Islet of Langerhans (tissue), 1 donor: ENCODE results near the gene KRT10.
"Not testable (repeated sequence)": the region's sequence is repeated elsewhere in the genome, so short reads cannot be mapped to it uniquely, and the experiment has no call there.

Experiments
- FAIRE-seq: peaks from one replicate; lab custom pipeline; 2011; peaks lifted over from hg19 to GRCh38; lab: Jason Lieb, UNC

KRT10 gene

DNA sequence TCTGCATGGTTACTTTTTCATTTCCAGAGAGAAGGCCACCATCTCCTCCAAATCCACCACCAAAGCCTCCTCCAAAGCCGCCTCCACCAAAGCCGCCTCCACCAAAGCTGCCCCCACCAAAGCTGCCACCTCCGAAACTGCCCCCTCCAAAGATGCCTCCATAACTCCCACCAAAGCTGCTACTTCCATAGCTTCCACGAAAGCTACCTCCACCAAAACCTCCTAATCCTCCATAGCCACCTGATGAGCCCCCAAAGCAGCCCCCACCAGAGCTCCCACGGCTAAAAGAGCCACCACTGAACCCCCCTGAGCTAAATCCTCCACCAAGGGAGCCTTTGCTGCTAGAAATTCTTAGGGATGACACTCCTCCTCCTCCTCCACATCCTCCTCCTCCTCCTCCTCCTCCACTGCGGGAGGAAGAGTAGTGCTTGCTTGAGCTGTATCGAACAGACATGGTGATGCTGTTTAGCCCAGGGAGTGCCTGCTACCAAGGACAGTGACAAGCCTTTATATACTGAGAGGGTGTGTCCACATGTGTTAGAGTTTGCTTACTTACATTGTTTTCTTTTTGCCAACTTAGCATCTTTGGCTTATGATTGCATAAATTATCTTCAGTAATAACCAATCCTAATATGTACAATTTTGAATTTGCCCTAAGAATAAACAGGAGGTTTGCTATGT, at the start of gene KRT10:
Gene KRT10 (minus strand): TSS at position 483 of the 681 bp plus-strand sequence. CDS start 29 bp downstream, at position 454.
- no peak for FAIRE-seq

- FAIRE-seq = no peak
These were observed 48.9 kb upstream of the KRT10 start for GRCh38 chr17:40871316-40871715.

- no peak for FAIRE-seq
These were observed 47.7 kb upstream of the KRT10 start for GRCh38 chr17:40870136-40870535.

- FAIRE-seq = no peak
These were observed 44.4 kb upstream of the KRT10 start, which contains the start of gene KRT12 for GRCh38 chr17:40866838-40867237. KRT12 (minus strand) TSS chr17:40867223; CDS start chr17:40867186, 37 bp downstream.

DNA sequence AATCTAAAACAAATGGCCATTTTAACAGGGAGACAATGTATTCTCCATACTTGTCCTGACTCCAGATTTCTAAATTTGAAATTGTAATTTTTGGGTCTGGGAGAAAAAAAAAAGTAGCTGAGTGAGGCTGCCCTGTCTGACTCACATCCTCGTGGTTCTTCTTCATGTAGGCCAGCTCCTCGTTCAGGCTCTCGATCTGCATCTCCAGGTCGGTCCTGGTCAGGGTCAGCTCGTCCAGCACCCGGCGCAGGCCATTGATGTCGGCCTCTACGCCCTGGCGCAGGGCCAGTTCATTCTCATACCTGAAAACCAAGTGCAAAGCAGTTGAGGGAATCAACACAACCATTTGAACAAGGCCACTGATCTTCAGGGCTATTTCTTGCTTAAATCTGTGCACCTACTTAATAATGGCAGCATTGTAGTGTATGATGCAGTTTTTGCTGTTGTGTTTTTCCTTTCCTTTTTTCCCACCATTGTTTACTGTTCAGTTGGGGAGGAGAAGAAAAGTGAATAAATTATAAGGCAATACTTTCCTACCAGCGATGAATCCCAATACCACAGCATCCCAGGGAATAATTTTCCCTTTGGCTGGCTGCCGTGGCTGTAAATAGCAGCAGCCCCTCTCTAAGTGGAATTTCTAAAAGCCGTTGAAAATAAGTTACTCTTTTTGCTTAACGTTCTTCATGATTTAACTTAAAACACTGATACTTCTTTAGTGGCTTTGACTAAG, 42.4 kb upstream of the KRT10 start:
- no peak for FAIRE-seq

DNA sequence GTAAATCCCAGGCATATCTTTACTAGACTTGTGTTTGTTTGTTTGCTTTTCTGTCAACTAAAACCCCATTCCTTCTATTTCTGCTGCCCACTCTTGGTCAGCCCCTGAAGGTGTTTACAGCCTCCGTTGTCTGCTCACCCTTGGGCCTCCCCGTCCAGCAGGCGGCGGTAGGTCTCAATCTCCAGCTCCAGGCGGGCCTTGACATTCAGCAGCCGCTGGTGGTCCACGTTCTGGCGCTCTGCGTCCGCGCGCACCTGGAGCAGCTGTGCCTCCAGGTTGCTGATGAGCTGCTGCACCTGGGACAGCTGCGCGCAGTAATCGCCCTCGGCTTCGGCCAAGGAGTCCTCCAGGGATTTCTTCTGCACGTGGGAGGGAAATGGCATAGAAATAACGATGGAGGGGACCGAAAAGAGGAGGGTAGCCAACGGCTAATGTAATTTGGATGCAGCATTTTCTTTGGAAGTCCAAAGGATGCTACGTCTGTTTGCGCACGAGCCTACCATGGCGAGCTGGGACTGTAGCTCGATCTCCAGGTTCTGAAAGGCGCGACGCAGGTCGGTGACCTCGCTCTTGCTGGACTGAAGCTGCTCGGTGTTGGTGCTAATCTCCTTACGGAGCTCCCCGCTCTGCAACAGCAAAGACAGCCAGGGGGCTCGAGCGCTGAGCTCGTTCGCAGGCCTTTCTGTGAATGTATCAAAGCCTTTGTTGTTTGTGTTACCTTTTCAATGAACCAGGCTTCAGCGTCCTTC, 40.7 kb upstream of the KRT10 start:
- no peak for FAIRE-seq

GRCh38 chr17:40859536-40859935, 37.1 kb upstream of the KRT10 start:
- no peak for FAIRE-seq

DNA sequence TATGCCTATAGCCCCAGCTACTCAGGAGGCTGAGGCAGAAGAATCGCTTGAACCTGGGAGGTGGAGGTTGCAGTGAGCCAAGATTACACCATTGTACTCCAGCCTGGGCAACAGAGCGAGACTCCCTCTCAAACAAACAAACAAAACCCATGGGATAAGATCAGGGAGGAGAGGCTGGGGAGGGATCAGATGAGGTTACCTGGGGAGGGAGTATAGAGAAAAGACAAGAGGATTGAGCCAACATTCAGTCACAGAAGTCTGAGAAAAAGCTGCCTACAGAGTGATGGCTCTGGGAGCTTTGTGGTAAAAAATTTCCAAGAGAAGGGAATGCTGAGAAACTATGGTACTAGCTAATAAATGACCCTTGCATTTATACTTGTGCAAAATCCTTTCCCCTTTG, 36.3 kb upstream of the KRT10 start:
- not testable (repeated sequence) for FAIRE-seq

DNA sequence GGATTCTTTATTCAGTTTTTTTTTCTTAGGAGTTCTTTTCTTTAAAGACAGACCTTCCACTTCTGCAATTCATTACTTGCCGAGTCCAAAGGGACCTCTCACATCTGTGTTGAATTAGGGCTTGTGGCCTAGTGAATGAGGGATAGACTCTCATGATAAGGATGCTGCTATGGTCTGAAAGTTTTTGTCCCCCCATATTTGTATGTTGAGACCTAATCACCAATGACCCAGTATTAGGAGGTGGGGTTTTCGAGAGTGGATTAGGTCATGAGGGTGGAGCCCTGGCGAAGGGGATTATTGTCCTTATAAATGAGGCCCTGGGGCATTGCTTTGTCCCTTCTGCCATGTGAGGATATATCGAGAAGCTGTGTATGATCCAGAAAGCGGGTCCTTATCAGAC, 35.1 kb upstream of the KRT10 start:
- FAIRE-seq = no peak

- peak; percentile 80 for FAIRE-seq
These were observed 31.9 kb upstream of the KRT10 start for GRCh38 chr17:40854175-40854814.

DNA sequence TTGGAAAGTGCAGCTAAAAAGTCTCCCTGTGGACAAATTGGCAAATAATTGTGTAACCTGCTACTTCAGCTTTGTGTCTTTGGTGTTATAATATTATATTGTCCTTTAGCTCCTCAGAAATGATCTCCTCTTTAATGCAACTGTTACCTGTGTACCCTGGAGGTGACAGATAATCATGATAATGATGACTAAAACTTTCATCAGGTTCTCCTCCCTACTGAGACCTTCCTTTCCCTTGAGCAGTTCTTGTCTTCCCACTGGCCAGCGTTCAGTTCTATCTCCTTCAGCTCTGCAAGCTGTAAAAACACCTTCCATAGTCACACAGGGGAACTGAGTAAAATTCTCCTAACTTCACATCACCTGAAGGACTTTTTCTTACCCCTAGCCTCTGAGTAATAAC, 29.9 kb upstream of the KRT10 start:
- no peak for FAIRE-seq

DNA sequence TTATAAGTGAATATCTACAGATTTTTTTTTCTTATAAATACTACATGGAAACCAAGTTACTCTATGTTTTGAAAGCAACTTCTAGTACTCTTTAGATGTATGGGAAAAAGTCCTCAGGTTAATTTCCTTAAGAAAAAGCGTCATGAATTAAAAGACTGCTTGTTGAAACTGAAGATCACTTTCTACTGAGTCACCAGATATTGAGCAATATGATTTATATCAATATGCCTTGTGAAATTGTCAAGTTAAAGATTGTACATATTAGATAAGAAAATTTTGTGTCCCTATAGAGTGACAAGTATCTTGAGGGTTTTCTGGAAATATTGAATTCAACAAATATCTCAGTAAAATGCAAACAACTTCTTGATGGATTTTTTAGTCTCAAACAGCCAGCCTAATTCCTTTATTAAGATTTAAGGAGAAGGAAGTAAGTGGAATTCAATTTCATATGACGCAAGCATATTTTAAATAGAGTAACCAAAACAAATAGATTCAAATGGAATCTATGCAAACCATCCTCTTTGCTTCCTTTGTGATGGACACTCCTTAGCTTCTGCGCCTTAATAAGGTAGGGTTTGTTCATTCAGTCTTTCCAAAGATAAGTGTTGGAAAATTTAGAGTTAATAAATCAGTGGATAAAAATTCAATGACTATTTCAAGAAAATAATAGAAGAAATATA, 28.0 kb upstream of the KRT10 start:
- no peak for FAIRE-seq

GRCh38 chr17:40849723-40850122, 27.3 kb upstream of the KRT10 start:
- FAIRE-seq = no peak

- FAIRE-seq = no peak
These were observed 26.3 kb upstream of the KRT10 start for GRCh38 chr17:40848583-40849235.

- no peak for FAIRE-seq
These were observed 24.2 kb upstream of the KRT10 start for GRCh38 chr17:40846515-40847144.

- FAIRE-seq = no peak
These were observed 22.3 kb upstream of the KRT10 start for GRCh38 chr17:40844671-40845107.

DNA sequence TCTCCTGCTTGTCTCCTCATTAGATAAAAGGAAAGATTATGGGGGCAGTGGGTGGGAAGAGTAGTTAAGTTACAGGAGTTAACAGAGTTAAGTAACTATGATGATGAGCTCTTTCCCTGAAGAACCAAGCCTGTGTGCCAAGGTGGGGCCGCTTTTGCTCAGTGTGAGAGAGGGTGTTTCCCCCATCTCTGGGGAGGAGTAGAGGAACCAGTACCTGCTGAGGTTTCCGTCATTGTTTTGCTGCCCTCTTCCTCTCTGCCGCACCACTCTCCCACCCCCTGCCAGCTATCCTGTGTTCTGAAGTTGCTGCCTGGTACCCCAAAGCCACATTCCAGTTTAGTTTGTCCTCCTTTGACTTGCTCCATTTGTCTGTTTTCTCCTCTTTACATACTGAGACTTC, 20.8 kb upstream of the KRT10 start:
- no peak for FAIRE-seq

DNA sequence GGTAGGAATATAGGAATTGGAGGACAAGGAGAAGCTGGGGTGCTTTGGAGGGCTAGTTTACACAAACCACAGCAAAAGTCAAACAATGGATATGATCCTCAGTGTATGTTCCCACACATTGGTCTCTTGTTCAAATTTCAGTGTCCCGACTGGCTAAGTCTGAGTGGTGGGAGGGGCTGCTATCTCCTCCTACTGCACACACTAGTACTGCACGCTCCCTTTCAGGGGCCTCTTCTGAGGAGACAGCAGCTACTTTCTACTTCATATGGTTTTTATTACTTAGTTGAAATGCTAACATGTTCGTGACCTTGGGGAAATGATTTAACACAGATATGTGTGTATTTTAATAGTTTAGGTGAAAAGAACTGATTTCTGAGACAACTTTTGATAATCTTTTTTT, 18.8 kb upstream of the KRT10 start:
- FAIRE-seq = no peak

GRCh38 chr17:40839194-40839593, 16.8 kb upstream of the KRT10 start:
- no peak for FAIRE-seq

DNA sequence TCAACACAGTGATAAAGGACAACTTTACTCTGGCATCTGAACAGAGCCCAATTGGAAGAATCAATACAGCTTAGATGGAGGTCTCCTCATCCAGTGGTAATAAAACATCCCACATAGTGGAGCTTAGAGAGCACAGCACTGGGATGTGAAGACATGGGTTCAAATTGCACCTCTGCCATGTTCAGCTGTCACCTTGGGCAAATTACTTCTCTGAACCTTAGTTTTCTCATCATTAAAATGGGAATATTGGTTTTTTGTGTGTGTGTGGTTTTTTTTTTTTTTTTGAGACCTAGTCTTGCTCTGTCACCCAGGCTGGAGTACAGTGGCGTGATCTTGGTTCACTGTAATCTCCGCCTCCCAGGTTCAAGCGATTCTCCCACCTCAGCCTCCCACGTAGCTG, 13.6 kb upstream of the KRT10 start:
- no peak for FAIRE-seq

- no peak for FAIRE-seq
These were observed 11.5 kb upstream of the KRT10 start for GRCh38 chr17:40833882-40834281.
